ENCODE measurements around the gene DAW1.

DNA sequence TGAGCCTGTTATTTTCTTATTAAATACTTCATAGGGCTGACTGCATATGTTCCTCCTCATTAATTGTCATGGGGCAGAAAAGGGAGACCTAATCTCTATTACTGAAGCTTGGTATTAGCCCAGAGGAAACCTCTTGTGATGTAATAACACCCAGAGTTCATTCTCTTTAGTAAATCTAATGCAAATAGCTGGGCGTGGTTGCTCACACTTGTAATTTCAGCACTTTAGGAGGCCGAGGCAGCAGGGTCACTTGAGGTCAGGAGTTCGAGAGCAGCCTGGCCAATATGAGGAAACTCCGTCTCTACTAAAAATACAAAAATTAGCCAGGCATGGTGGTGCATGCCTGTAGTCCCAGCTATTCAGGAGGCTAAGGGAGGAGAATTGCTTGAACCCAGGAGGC lies 14.7 kb downstream of the DAW1 start:
- TF ChIP-seq CTCF (IDR thresholded peaks at IDR 0.05) (no peak), POLR2A (IDR thresholded peaks at IDR 0.05) (no peak)

All from esophagus squamous epithelium (tissue), 4 donors.